ENCODE measurements around the gene FNDC10.

DNA sequence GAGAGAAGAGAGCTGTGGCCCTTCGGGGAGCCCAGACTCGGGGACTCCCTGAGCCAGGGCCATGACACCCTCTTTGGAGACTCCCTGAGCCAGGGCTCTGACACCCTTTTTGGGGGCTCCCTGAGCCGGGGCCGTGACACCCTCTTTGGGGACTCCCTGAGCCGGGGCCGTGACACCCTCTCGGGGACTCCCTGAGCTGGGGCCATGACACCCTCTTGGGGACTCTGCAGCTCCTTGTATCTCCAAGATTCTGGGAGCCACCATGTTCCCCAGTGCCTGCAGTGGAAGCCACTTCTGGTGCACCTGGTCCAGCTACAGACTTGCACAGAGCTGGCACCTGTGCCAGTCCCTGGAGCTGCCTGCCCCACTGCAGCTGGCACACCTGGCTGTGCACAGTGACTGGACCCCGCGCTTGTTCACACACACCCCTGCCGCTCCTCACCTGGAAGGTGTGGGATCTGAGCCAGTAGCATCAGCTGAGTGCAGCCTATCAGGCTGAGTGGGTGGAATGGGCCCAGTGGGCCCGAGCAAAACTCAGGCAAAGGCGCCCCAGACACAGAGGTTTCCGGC, 21.5 kb downstream of the FNDC10 start:
- TF ChIP-seq POLR2A (IDR thresholded peaks at IDR 0.05; ENCODE audit: low read length) = no peak
- no peak for TF ChIP-seq GATA1 (IDR thresholded peaks at IDR 0.05; ENCODE audit: low read depth, low read length)

All from erythroblast (primary cell).